ENCODE results near the gene TNFRSF8. TPM values are rescaled to one million over a fixed set of nuclear protein-coding genes. Genes with fewer than 3 reads are reported as not detected.

Gene TNFRSF8
- total RNA-seq, 1 experiment from 2014 or later = 2.9 TPM

GRCh38 chr1:12165342-12165741 lies 102.2 kb downstream of the TNFRSF8 start:
- peaks cover 48% of the 10 kb centered on the region for H3K27me3 Mint-ChIP-seq (ENCODE audit: low read depth)
- H3K9ac ChIP-seq (ENCODE audit: extremely low read depth, insufficient read length, low read length) = no peak overlapping the region
- no peaks in the 10 kb centered on the region for H4K20me1 ChIP-seq (ENCODE audit: control insufficient read depth, insufficient read depth, insufficient read length)
- H2BK12ac ChIP-seq (ENCODE audit: insufficient read length, low read depth, low read length) = no peak overlapping the region
- no peak overlapping the region for H3K23ac ChIP-seq (ENCODE audit: insufficient read length, low read depth, low read length)
- H3K18ac ChIP-seq (ENCODE audit: insufficient read length, low read depth, low read length) = no peak overlapping the region
- no peak overlapping the region for H4K91ac ChIP-seq (ENCODE audit: insufficient read length, low read depth, low read length)
- H3K27me3 ChIP-seq (ENCODE audit: insufficient read depth, low read length) = no peaks in the 10 kb centered on the region; the same call in 1 of the 2 replicates
- no peak overlapping the region for H3K4ac ChIP-seq (ENCODE audit: low read depth, low read length)
- no peak overlapping the region for H2AK5ac ChIP-seq (ENCODE audit: insufficient read length, low read length)
- TF ChIP-seq CTCF (conservative IDR thresholded peaks at IDR 0.05) = no peak
- no peak overlapping the region for H3K27ac ChIP-seq (ENCODE audit: insufficient read length, low read depth, low read length)
- H3K27ac Mint-ChIP-seq = no peak overlapping the region
- no peak overlapping the region for H3K56ac ChIP-seq (ENCODE audit: insufficient read length, low read depth, low read length)
- WGBS (ENCODE audit: extremely low coverage, insufficient read length, low lambda C conversion rate) = no CpG with 5 or more reads among the region's 4 CpGs
- no peaks in the 10 kb centered on the region for H3K79me1 ChIP-seq (ENCODE audit: insufficient read depth, low read depth, low read length, poor library complexity, severe bottlenecking)
- peaks cover 3% of the 10 kb centered on the region for H3K23me2 ChIP-seq (ENCODE audit: insufficient read length, low read depth, low read length, poor library complexity, severe bottlenecking)
- H3K4me1 ChIP-seq (ENCODE audit: insufficient read depth, low read length) = no peaks in the 10 kb centered on the region
- no peak overlapping the region for H2BK5ac ChIP-seq (ENCODE audit: insufficient read length, low read length)
- H2AFZ ChIP-seq (ENCODE audit: low read length) = no peak overlapping the region
- no peak for DNase-seq
- H3K79me2 ChIP-seq (ENCODE audit: insufficient read depth, low read length) = no peaks in the 10 kb centered on the region
- no peak overlapping the region for H2BK120ac ChIP-seq (ENCODE audit: low read depth, low read length, poor library complexity, severe bottlenecking)
- peaks cover 12 to 20% of the 10 kb centered on the region in 2 experiments for H3K4me1 Mint-ChIP-seq
- no peaks in the 10 kb centered on the region; a peak in 1 of 7 replicates for H3K36me3 Mint-ChIP-seq (ENCODE audit: insufficient read depth in 1 of 3, low read depth in 3 of 3)
- H3K9me3 ChIP-seq (ENCODE audit: control insufficient read depth, low read depth, low read length) = no peaks in the 10 kb centered on the region
- no peak overlapping the region for H2BK15ac ChIP-seq (ENCODE audit: low read depth, low read length)
- no peak overlapping the region for H3K4me2 ChIP-seq (ENCODE audit: insufficient read depth, insufficient read length, low read length)
- no peaks in the 10 kb centered on the region; a peak in 1 of 5 replicates for H3K9me3 Mint-ChIP-seq
- no peak overlapping the region for H4K5ac ChIP-seq (ENCODE audit: insufficient read length, low read depth, low read length)
- no peak overlapping the region for H3K14ac ChIP-seq (ENCODE audit: insufficient read depth, low read length)
- H3K4me3 Mint-ChIP-seq = no peak overlapping the region
- no peak overlapping the region for H2BK20ac ChIP-seq (ENCODE audit: low read depth, low read length, poor library complexity, severe bottlenecking)
- H4K8ac ChIP-seq (replicated peaks; ENCODE audit: insufficient read length, low read depth, low read length) = no peak overlapping the region
- H3T11ph ChIP-seq (ENCODE audit: low read length) = no peak overlapping the region
